NCI-H1694 (cell line): ENCODE measurements around the gene GNAQ.
"Not testable (repeated sequence)": the region's sequence is repeated elsewhere in the genome, so short reads cannot be mapped to it uniquely, and the experiment has no call there.

Source experiments
- DNase-seq: peaks from one replicate; lab custom pipeline; 2025; lab: John Stamatoyannopoulos, UW

The GNAQ gene

GRCh38 chr9:77729177-77729576, 302.4 kb downstream of the GNAQ start:
- no peak for DNase-seq

- no peak for DNase-seq
These were observed 304.8 kb downstream of the GNAQ start for GRCh38 chr9:77726814-77727213.

GRCh38 chr9:77726289-77726688, 305.3 kb downstream of the GNAQ start:
- no peak for DNase-seq

- no peak for DNase-seq
These were observed 305.8 kb downstream of the GNAQ start for GRCh38 chr9:77725820-77726219.

GRCh38 chr9:77725046-77725694, 306.4 kb downstream of the GNAQ start:
- no peak for DNase-seq

- DNase-seq = not testable (repeated sequence)
These were observed 310.5 kb downstream of the GNAQ start for GRCh38 chr9:77721156-77721555.

GRCh38 chr9:77719321-77719720, 312.3 kb downstream of the GNAQ start:
- no peak for DNase-seq

GRCh38 chr9:77718298-77718640, 313.3 kb downstream of the GNAQ start:
- DNase-seq = not testable (repeated sequence)

- not testable (repeated sequence) for DNase-seq
These were observed 313.9 kb downstream of the GNAQ start for GRCh38 chr9:77717608-77718297.

GRCh38 chr9:77714077-77714549, 317.5 kb downstream of the GNAQ start:
- no peak for DNase-seq

GRCh38 chr9:77712533-77713130, 319.0 kb downstream of the GNAQ start:
- DNase-seq = no peak

GRCh38 chr9:77710965-77711648, 320.5 kb downstream of the GNAQ start:
- DNase-seq = no peak

GRCh38 chr9:77710316-77710715, 321.3 kb downstream of the GNAQ start:
- DNase-seq = no peak

GRCh38 chr9:77708064-77708815, 323.4 kb downstream of the GNAQ start:
- DNase-seq = no peak

GRCh38 chr9:77707383-77708063, 324.1 kb downstream of the GNAQ start:
- no peak for DNase-seq

- no peak for DNase-seq
These were observed 326.0 kb downstream of the GNAQ start for GRCh38 chr9:77705636-77706035.

GRCh38 chr9:77702521-77703390, 328.9 kb downstream of the GNAQ start:
- not testable (repeated sequence) for DNase-seq

- DNase-seq = no peak
These were observed 334.2 kb downstream of the GNAQ start for GRCh38 chr9:77697238-77697984.

- DNase-seq = not testable (repeated sequence)
These were observed 340.9 kb downstream of the GNAQ start for GRCh38 chr9:77690723-77691122.

GRCh38 chr9:77690119-77690518, 341.5 kb downstream of the GNAQ start:
- not testable (repeated sequence) for DNase-seq
